Stimulated activated naive CD8-positive, alpha-beta T cell treated with anti-CD3 and anti-CD28 coated beads, Interleukin-15, Interleukin-2, amounts not matched to agents 100 ng/mL and 50 ng/mL, for 24 hours (primary cell): ENCODE data around the gene LRRC56.

ENCODE experiments used
- H3K27ac Mint-ChIP-seq: one replicate; pipeline ENCODE4 v1.8.0; 2021; ENCODE audit warnings: mild to moderate bottlenecking, mixed read lengths
- H3K27me3 Mint-ChIP-seq: one replicate; pipeline ENCODE4 v1.8.0; 2021; ENCODE audit warnings: mixed read lengths
- H3K36me3 Mint-ChIP-seq: one replicate; pipeline ENCODE4 v1.8.0; 2021; ENCODE audit warnings: low read depth, mixed read lengths
- H3K4me1 Mint-ChIP-seq: one replicate; pipeline ENCODE4 v1.8.0; 2021; ENCODE audit warnings: low read depth, mixed read lengths
- H3K4me3 Mint-ChIP-seq: one replicate; pipeline ENCODE4 v1.8.0; 2021; ENCODE audit warnings: mild to moderate bottlenecking, mixed read lengths
- H3K9me3 Mint-ChIP-seq: one replicate; pipeline ENCODE4 v1.8.0; 2021; ENCODE audit warnings: mixed read lengths

The LRRC56 gene

GRCh38 chr11:538431-539051 is 1.2 kb downstream of the LRRC56 start:
- Mint-ChIP-seq H3K4me1 (peaks cover 11% of the 10 kb centered on the region), H3K36me3 (no peaks in the 10 kb centered on the region), H3K27ac (no peak overlapping the region), H3K4me3 (no peak overlapping the region), H3K9me3 (no peaks in the 10 kb centered on the region), H3K27me3 (no peaks in the 10 kb centered on the region)

- Mint-ChIP-seq H3K9me3 (no peaks in the 10 kb centered on the region), H3K4me3 (no peak overlapping the region), H3K36me3 (no peaks in the 10 kb centered on the region), H3K27ac (no peak overlapping the region), H3K27me3 (no peaks in the 10 kb centered on the region), H3K4me1 (peaks cover 11% of the 10 kb centered on the region)
Measured at GRCh38 chr11:539971-540481, 2.7 kb downstream of the LRRC56 start.

DNA sequence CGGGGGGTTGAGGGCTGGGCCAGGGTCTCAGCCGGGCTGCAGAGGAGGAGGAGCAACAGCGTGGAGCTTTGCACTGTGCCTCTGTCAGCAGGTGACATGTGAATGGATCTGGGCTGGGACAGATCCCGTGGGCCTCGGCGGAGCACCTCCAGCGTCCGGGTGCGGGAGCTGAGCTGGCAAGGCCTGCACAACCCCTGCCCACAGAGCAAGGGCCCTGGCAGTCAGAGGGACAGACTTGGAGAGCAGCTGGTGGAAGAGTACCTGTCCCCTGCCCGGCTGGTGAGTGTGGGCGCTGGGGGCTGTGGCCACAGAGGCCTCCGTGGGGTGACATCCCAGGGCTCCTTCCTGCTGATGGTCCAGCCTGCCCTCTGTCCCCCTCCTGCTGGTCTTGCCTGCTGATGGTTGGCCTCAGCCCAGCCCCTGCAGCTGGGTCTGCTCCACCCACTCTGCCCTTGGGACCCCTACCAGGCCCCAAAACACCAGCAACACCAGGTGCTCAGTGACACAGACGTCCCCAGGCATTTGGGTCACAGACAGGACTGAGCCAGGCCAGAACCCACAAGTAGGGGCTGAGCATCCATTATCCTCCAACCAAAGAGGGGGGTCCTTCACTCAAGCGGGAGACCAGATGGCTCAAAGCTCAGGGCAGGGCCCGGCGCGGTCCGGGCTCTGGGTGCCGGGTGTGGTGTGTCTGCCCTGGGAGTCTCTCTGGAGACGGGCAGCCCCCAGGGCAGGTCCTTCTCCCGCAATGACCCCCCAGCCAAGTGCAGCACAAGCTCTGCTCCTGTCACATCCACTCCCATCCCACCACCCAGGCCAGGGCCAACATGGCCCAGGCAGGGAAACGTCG is 3.5 kb downstream of the LRRC56 start:
- no peaks in the 10 kb centered on the region for H3K36me3 Mint-ChIP-seq
- H3K27ac Mint-ChIP-seq, result no peak overlapping the region
- H3K4me3 Mint-ChIP-seq, result no peak overlapping the region
- H3K4me1 Mint-ChIP-seq, result peaks cover 11% of the 10 kb centered on the region
- H3K9me3 Mint-ChIP-seq, result no peaks in the 10 kb centered on the region
- no peaks in the 10 kb centered on the region for H3K27me3 Mint-ChIP-seq

- Mint-ChIP-seq H3K4me3 (no peak overlapping the region), H3K4me1 (peaks cover 7% of the 10 kb centered on the region), H3K9me3 (no peaks in the 10 kb centered on the region), H3K27ac (no peak overlapping the region), H3K27me3 (no peaks in the 10 kb centered on the region), H3K36me3 (no peaks in the 10 kb centered on the region)
Measured at GRCh38 chr11:541433-541885, 4.1 kb downstream of the LRRC56 start.

DNA sequence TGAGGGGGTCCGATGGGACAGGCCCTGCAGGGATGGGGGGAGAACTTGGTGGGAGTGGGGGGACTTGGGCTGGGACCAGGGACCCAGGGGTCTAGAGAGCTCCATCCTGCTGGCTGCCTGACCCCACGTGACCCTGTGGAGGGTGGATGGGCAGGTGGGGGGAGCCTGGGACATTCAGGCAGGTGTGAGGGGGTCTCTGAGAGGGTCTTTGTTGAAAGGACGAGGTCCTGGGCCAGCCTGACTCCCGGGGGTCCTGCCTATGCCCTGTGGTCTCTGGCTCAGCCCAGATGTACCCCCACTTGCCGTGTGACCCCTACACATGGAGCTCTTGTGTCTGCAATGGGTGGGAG is 7.5 kb downstream of the LRRC56 start:
- H3K4me3 Mint-ChIP-seq, result no peak overlapping the region
- no peaks in the 10 kb centered on the region for H3K36me3 Mint-ChIP-seq
- no peaks in the 10 kb centered on the region for H3K9me3 Mint-ChIP-seq
- no peaks in the 10 kb centered on the region for H3K4me1 Mint-ChIP-seq
- H3K27me3 Mint-ChIP-seq, result no peaks in the 10 kb centered on the region
- no peak overlapping the region for H3K27ac Mint-ChIP-seq

GRCh38 chr11:545171-545570 is 7.8 kb downstream of the LRRC56 start:
- Mint-ChIP-seq H3K36me3 (no peaks in the 10 kb centered on the region), H3K9me3 (no peaks in the 10 kb centered on the region), H3K4me3 (no peak overlapping the region), H3K4me1 (no peaks in the 10 kb centered on the region), H3K27me3 (no peaks in the 10 kb centered on the region), H3K27ac (no peak overlapping the region)

GRCh38 chr11:548700-549603 is 11.6 kb downstream of the LRRC56 start:
- no peak overlapping the region for H3K27ac Mint-ChIP-seq
- H3K4me3 Mint-ChIP-seq, result no peak overlapping the region
- H3K4me1 Mint-ChIP-seq, result no peaks in the 10 kb centered on the region
- H3K9me3 Mint-ChIP-seq, result no peaks in the 10 kb centered on the region
- H3K27me3 Mint-ChIP-seq, result no peaks in the 10 kb centered on the region
- no peaks in the 10 kb centered on the region for H3K36me3 Mint-ChIP-seq

DNA sequence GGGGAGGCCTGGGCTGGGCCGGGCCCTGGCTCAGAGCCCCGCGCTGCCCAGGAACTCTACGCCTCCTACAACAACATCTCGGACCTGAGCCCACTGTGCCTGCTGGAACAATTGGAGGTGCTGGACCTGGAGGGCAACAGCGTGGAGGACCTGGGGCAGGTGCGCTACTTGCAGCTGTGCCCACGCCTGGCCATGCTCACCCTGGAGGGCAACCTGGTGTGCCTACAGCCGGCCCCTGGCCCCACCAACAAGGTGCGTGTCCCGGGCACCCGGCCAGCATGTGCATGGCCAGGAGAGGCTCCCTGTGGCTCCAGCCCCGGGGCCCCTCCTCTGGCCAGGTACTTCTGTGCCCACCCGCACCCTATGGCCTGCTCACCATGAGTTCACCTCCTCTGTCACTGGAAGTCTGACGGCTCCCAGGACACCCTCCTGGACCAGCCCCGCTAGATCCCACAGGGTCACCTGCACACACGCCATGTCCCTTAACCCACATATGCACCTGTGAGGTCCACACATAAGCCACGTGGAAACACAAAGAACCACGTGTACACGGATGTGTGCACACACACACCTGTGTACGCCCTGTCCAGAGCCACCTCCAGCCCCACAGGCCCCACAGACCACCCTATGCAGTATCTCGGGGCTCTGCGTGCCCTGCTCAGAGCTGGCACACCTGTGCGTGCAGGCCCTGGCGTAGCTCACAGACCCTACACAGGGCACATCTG is 12.9 kb downstream of the LRRC56 start:
- Mint-ChIP-seq H3K4me1 (no peaks in the 10 kb centered on the region), H3K27me3 (no peaks in the 10 kb centered on the region), H3K4me3 (no peak overlapping the region), H3K27ac (no peak overlapping the region), H3K36me3 (no peaks in the 10 kb centered on the region), H3K9me3 (no peaks in the 10 kb centered on the region)

- H3K27ac Mint-ChIP-seq, result no peak overlapping the region
- H3K9me3 Mint-ChIP-seq, result no peaks in the 10 kb centered on the region
- no peaks in the 10 kb centered on the region for H3K27me3 Mint-ChIP-seq
- no peaks in the 10 kb centered on the region for H3K36me3 Mint-ChIP-seq
- H3K4me3 Mint-ChIP-seq, result no peak overlapping the region
- H3K4me1 Mint-ChIP-seq, result no peaks in the 10 kb centered on the region
Measured at GRCh38 chr11:550746-551085, 13.4 kb downstream of the LRRC56 start.

GRCh38 chr11:551131-551530 is 13.8 kb downstream of the LRRC56 start:
- Mint-ChIP-seq H3K4me3 (no peak overlapping the region), H3K9me3 (no peaks in the 10 kb centered on the region), H3K27ac (no peak overlapping the region), H3K27me3 (no peaks in the 10 kb centered on the region), H3K36me3 (no peaks in the 10 kb centered on the region), H3K4me1 (no peaks in the 10 kb centered on the region)

- Mint-ChIP-seq H3K36me3 (no peaks in the 10 kb centered on the region), H3K27ac (no peak overlapping the region), H3K4me1 (peaks cover 3% of the 10 kb centered on the region), H3K9me3 (no peaks in the 10 kb centered on the region), H3K4me3 (no peak overlapping the region), H3K27me3 (peaks cover 3% of the 10 kb centered on the region)
Measured at GRCh38 chr11:551596-551995, 14.3 kb downstream of the LRRC56 start.

DNA sequence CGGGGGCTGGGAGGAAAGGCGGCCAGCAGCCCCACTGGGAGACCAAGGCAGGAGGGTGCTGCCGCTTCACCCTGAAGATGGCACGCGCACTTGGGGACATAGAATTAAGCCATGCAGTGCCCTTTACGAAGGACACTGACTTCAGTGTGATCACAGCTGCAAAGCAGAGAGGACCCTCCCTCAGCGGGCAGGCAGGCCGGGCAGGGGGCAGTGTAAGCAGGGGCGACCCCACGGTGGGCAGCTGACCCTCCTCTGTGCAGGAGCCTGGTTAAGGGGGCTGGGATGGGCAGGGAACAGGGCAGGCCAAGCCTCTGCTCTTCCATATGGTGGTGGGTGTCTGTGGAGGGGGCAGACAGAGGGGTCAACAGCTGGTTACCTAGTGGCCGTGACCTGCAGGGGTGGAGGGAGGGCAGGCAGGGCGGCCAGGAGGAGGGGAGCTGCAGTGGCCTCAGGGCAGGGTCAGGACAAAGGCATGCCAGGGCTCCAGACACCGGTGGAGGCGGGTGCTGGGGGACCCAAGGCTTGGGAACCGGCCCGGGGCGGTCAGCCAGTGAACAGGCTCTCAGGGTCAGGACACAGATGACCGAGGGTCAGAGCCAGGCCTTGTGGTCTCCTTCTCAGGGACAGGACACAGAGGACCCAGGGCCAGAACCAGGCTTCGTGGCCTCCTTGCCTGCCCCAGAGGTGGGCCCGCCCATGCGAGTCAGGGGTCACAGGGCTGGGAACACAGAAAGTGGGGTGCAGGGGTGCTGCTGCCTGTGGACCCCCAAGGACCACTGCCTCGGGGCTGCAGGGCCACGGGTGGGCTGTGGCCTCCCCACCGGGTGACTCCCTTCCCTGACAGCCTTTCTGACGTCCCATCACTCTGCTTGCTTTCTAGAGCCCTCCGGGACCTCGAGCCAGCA is 16.0 kb downstream of the LRRC56 start:
- peaks cover 3% of the 10 kb centered on the region for H3K4me1 Mint-ChIP-seq
- peaks cover 6% of the 10 kb centered on the region for H3K27me3 Mint-ChIP-seq
- no peak overlapping the region for H3K27ac Mint-ChIP-seq
- H3K36me3 Mint-ChIP-seq, result no peaks in the 10 kb centered on the region
- H3K4me3 Mint-ChIP-seq, result no peak overlapping the region
- no peaks in the 10 kb centered on the region for H3K9me3 Mint-ChIP-seq

DNA sequence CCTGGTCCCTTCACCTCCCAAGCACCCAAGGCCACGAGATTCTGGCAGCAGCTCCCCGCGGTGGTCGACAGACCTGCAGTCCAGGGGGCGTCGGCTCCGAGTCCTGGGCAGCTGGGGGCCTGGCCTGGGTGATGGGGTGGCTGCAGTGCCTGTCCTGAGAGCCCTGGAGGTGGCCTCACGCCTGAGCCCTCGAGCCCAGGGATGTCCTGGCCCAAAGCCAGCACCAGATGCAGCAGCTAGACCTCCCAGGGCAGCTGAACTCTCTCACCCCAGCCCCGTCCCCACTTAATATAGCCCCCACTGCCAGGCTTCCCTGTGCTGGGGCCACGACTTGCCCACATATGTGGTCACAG is 16.6 kb downstream of the LRRC56 start:
- no peak overlapping the region for H3K27ac Mint-ChIP-seq
- no peaks in the 10 kb centered on the region for H3K9me3 Mint-ChIP-seq
- peaks cover 3% of the 10 kb centered on the region for H3K4me1 Mint-ChIP-seq
- H3K36me3 Mint-ChIP-seq, result no peaks in the 10 kb centered on the region
- no peak overlapping the region for H3K4me3 Mint-ChIP-seq
- H3K27me3 Mint-ChIP-seq, result peaks cover 6% of the 10 kb centered on the region
